ENCODE data around the gene RIMBP2.

DNA sequence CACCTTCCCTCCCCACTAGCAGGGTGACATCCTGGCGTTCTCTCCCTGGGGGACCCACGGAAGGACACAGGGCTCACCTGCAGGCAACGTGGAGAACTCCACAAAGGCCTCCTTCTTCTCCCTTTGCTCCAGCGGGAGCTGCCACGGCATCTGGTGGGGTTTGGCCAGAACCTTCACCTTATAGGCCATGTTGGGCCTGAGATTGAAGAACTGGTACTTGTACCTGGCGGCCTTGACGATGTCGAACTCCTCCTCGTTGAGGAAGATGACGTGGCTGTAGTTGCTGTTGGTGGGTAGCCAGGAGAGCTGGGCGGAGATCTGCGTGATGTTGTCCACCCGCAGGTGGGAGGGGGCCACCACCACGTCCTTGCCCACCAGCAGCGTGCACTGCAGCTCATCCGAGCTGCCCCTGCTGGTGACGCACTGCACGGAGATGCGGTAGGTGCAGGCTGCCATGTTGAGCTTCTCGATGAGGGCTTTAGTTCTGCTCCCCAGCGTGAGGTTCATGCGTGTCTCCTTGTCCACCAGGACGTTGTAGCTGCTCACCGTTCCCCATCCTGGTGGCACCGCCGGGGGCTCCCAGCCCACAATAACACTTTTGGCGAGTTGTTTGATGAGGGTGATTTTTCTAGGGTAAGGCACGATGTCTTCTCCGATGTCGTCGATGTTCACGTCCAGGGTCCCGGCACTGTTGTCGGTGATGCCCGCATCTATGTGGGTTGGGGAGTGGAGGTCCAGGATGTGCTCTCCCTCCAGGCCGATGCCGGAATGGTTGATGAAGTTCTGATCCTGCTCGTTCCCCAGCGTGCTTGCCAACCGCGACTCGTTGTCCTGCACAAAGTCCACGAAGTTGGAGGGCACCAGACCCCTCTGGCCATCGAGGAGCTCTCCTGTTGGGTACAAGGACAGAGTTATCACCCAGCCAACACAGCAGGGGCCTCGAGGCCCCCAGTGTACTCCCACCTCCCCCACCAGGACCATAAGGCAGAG, 274.0 kb downstream of the RIMBP2 start:
- TF ChIP-seq, protein P1, sequence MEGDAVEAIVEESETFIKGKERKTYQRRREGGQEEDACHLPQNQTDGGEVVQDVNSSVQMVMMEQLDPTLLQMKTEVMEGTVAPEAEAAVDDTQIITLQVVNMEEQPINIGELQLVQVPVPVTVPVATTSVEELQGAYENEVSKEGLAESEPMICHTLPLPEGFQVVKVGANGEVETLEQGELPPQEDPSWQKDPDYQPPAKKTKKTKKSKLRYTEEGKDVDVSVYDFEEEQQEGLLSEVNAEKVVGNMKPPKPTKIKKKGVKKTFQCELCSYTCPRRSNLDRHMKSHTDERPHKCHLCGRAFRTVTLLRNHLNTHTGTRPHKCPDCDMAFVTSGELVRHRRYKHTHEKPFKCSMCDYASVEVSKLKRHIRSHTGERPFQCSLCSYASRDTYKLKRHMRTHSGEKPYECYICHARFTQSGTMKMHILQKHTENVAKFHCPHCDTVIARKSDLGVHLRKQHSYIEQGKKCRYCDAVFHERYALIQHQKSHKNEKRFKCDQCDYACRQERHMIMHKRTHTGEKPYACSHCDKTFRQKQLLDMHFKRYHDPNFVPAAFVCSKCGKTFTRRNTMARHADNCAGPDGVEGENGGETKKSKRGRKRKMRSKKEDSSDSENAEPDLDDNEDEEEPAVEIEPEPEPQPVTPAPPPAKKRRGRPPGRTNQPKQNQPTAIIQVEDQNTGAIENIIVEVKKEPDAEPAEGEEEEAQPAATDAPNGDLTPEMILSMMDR (IDR thresholded peaks at IDR 0.05; ENCODE audit: low read length) = no peak
- TF ChIP-seq EZH2 (IDR thresholded peaks at IDR 0.05; ENCODE audit: borderline replicate concordance, low read length) = no peak
